ENCODE data around the gene ARID5B. TPM values are rescaled to one million over a fixed set of nuclear protein-coding genes. Genes with fewer than 3 reads are reported as not detected.

Gene ARID5B
- total and polyA plus RNA-seq, 2 of the 4 experiments (the other 2 are of a cell fraction), result 41.0 to 125 TPM

DNA sequence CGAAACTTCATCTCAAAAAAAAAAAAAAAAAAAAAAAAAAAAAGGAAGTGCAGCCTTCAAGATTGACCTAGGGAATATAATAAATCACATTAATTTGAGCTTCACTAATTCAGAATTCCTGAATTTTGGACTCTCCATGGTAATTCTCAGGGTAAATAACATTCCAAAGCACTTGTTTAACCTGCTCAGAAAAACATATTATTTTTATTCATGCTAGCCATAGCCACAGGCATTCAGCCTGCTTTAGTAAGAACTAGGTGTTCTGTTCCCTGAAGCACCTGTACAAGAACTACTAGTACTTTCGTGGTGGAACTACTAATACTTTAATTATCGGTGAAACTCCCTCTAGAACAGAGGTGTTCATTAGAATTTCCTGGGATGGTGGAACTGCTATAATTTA, 197.8 kb downstream of the ARID5B start:
- H3K27ac ChIP-seq (ENCODE audit: insufficient read depth, low read length), result peak overlapping the region; percentile 99; the same call in 1 of the 2 replicates
- H3K36me3 ChIP-seq (ENCODE audit: control insufficient read depth, insufficient read depth, low read length), result peaks cover 15% of the 10 kb centered on the region
- H2BK5ac ChIP-seq (ENCODE audit: low read depth, low read length, poor library complexity, severe bottlenecking), result peak overlapping the region; percentile 32
- no peak overlapping the region for H2BK20ac ChIP-seq (ENCODE audit: low read depth, low read length)
- H3K9ac ChIP-seq (ENCODE audit: low read depth, low read length), result no peak overlapping the region
- intact Hi-C loops (cut with micrococcal nuclease) (loop anchor here (10.0 kb wide), 1 partner anchor 336 kb away; no protein-coding TSS in a partner anchor), in situ Hi-C loops (cut with MboI; ENCODE audit: low sequenced_read_pairs) (loop anchor here (5.0 to 25.0 kb wide), 2 partner anchors 133 to 1038 kb away; partner anchors contain the start of gene NRBF2), dilution Hi-C loops (cut with HindIII; ENCODE audit: low sequenced_read_pairs, unreplicated experiment) (no loop called here)
- no peak overlapping the region for H3K4ac ChIP-seq (ENCODE audit: low read depth, low read length)
- no peak overlapping the region for H2BK120ac ChIP-seq (ENCODE audit: low read depth, low read length)
- H3K56ac ChIP-seq (ENCODE audit: extremely low read depth, insufficient read depth, low read length), result no peak overlapping the region
- no CpG with 5 or more reads among the region's 3 CpGs for WGBS, 2 experiments (ENCODE audit: extremely low coverage in 2 of 2, insufficient read length in 1 of 2)
- H2AFZ ChIP-seq (replicated peaks; ENCODE audit: low read length, poor library complexity), result no peak overlapping the region
- H4K8ac ChIP-seq (ENCODE audit: low read depth in 2 of 2, low read length in 2 of 2), result peak overlapping the region in 1 of 2 experiments; percentile 27; a peak in 1 of 4 replicates
- peaks cover 23% of the 10 kb centered on the region for H3K9me1 ChIP-seq (ENCODE audit: insufficient read depth, low read length)
- CTCF ChIA-PET, result interaction anchor here (1.1 kb wide), 1 partner anchor 61 kb away, joined by 3 read pairs; no protein-coding TSS in a partner anchor
- H3K14ac ChIP-seq (replicated peaks; ENCODE audit: low read depth, low read length), result no peak overlapping the region
- no peak overlapping the region for H4K91ac ChIP-seq (ENCODE audit: insufficient read depth, low read depth, low read length)
- H3K79me1 ChIP-seq (ENCODE audit: low read depth in 1 of 2, low read length in 2 of 2), result peaks cover 6 to 38% of the 10 kb centered on the region in 2 experiments; a peak in 3 of 4 replicates
- H4K5ac ChIP-seq (ENCODE audit: low read depth, low read length), result no peak overlapping the region
- no TSS peak for BruUV-seq (replicated peaks)
- TF ChIP-seq, protein P1, sequence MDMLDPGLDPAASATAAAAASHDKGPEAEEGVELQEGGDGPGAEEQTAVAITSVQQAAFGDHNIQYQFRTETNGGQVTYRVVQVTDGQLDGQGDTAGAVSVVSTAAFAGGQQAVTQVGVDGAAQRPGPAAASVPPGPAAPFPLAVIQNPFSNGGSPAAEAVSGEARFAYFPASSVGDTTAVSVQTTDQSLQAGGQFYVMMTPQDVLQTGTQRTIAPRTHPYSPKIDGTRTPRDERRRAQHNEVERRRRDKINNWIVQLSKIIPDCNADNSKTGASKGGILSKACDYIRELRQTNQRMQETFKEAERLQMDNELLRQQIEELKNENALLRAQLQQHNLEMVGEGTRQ (IDR thresholded peaks at IDR 0.05; ENCODE audit: low read depth, low read length), result no peak
- TF ChIP-seq BHLHE40 (IDR thresholded peaks at IDR 0.05; ENCODE audit: low read depth, low read length) (no peak), POLR2A (IDR thresholded peaks at IDR 0.05; ENCODE audit: low read depth, low read length) (no peak), NFE2L2 (IDR thresholded peaks at IDR 0.05; ENCODE audit: low read depth, low read length) (no peak), RCOR1 (IDR thresholded peaks at IDR 0.05; ENCODE audit: insufficient replicate concordance, low read length) (no peak), CEBPB (IDR thresholded peaks at IDR 0.05; ENCODE audit: low read depth, low read length) (no peak), RAD21 (IDR thresholded peaks at IDR 0.05; ENCODE audit: low read length) (no peak), MAZ (IDR thresholded peaks at IDR 0.05; ENCODE audit: borderline replicate concordance, low read depth, low read length) (no peak)
- H2AK9ac ChIP-seq (replicated peaks; ENCODE audit: low read depth, low read length, poor library complexity), result no peak overlapping the region
- no peak overlapping the region for H3K4me3 ChIP-seq (ENCODE audit: insufficient read depth, low read depth, low read length)
- H4K20me1 ChIP-seq (ENCODE audit: insufficient read depth, low read length), result no peaks in the 10 kb centered on the region; the same call in 1 of the 2 replicates
- no peak overlapping the region for H2AK5ac ChIP-seq (ENCODE audit: low read depth, low read length)
- H3K4me1 ChIP-seq (ENCODE audit: control insufficient read depth, insufficient read depth, low read length), result peaks cover 19% of the 10 kb centered on the region
- ATAC-seq (ENCODE audit: low read depth) (no peak), DNase-seq (no peak)
- no peaks in the 10 kb centered on the region for H3K9me3 ChIP-seq (ENCODE audit: control insufficient read depth, insufficient read depth, low read length)
- no peak overlapping the region for H3K4me2 ChIP-seq (ENCODE audit: low read depth, low read length)
- H3K18ac ChIP-seq (ENCODE audit: low read depth, low read length), result no peak overlapping the region
- no peak overlapping the region for H2BK15ac ChIP-seq (ENCODE audit: low read depth, low read length)
- H3K23ac ChIP-seq (ENCODE audit: low read depth, low read length), result no peak overlapping the region
- no peaks in the 10 kb centered on the region for H3K27me3 ChIP-seq (ENCODE audit: control insufficient read depth, insufficient read depth, low read length)
- POLR2A ChIA-PET (ENCODE audit: unreplicated experiment), result interaction anchor here (0.6 kb wide), 1 partner anchor 40 kb away, joined by 4 read pairs; no protein-coding TSS in a partner anchor
